ENCODE data around the gene KRT34. TPM values are rescaled to one million over a fixed set of nuclear protein-coding genes. Genes with fewer than 3 reads are reported as not detected.

Gene KRT34
- polyA plus RNA-seq, 1 of the 3 experiments (the other 2 are of a cell fraction): 0.08 TPM

DNA sequence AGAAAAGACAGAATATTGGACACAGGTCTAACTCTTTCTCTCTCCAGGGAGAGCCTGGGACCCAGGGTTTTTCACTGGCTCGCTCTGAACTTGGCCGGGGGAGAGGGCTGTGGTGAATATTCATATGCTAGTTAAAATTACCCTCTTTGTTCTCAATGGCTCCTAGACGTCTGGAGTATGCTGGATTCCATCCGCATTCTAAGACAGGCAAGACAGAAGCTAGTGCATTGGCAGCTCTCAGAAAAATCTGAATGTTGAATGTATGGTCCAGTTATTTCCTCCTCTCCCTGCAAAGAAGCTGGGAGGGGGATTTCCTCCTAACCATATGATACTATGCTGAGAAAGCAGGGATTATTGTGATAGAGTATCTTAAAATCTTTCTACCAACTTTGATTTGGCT is 5.6 kb upstream of the KRT34 start:
- Histone ChIP-seq H2AFZ (ENCODE audit: low read depth) (no peak overlapping the region), H3F3A (replicated peaks; ENCODE audit: insufficient read depth) (no peaks in the 10 kb centered on the region), H3K9ac (no peak overlapping the region), H3K4me2 (no peak overlapping the region), H3K9me2 (no peaks in the 10 kb centered on the region), H3K79me2 (ENCODE audit: insufficient read depth) (no peaks in the 10 kb centered on the region), H3K27ac (ENCODE audit: low read depth in 2 of 2, low read length in 1 of 2) (no peak overlapping the region), H3K27me3 (ENCODE audit: insufficient read depth) (no peaks in the 10 kb centered on the region), H3K4me3 (ENCODE audit: low read depth in 2 of 2, low read length in 1 of 2) (no peak overlapping the region), H3K36me3 (replicated peaks in 1 of 2; ENCODE audit: control insufficient read depth in 1 of 2, insufficient read depth in 2 of 2, low read length in 1 of 2) (no peaks in the 10 kb centered on the region), H3K9me3 (no peaks in the 10 kb centered on the region), H4K20me1 (ENCODE audit: insufficient read depth) (no peaks in the 10 kb centered on the region), H3K4me1 (ENCODE audit: control insufficient read depth in 1 of 2, insufficient read depth in 2 of 2, low read depth in 1 of 2, low read length in 1 of 2) (peaks cover 0 to 4% of the 10 kb centered on the region in 2 experiments; a peak in 1 of 4 replicates)
- DNase-seq: no peak
- ChIA-PET POLR2A (no interaction called here), CTCF (no interaction called here)
- WGBS (ENCODE audit: low lambda C conversion rate): 46% methylated on average over 4 of the region's 4 CpGs
- no peak for TF ChIP-seq GABPA (IDR thresholded peaks at IDR 0.05; ENCODE audit: low read depth)
- TF ChIP-seq, protein P1, sequence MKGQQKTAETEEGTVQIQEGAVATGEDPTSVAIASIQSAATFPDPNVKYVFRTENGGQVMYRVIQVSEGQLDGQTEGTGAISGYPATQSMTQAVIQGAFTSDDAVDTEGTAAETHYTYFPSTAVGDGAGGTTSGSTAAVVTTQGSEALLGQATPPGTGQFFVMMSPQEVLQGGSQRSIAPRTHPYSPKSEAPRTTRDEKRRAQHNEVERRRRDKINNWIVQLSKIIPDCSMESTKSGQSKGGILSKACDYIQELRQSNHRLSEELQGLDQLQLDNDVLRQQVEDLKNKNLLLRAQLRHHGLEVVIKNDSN (IDR thresholded peaks at IDR 0.05; ENCODE audit: borderline replicate concordance, low read depth): no peak
- TF ChIP-seq ELF1 (IDR thresholded peaks at IDR 0.05): no peak
- TF ChIP-seq YY1 (IDR thresholded peaks at IDR 0.05; ENCODE audit: low read depth): no peak
- TF ChIP-seq, protein P2, sequence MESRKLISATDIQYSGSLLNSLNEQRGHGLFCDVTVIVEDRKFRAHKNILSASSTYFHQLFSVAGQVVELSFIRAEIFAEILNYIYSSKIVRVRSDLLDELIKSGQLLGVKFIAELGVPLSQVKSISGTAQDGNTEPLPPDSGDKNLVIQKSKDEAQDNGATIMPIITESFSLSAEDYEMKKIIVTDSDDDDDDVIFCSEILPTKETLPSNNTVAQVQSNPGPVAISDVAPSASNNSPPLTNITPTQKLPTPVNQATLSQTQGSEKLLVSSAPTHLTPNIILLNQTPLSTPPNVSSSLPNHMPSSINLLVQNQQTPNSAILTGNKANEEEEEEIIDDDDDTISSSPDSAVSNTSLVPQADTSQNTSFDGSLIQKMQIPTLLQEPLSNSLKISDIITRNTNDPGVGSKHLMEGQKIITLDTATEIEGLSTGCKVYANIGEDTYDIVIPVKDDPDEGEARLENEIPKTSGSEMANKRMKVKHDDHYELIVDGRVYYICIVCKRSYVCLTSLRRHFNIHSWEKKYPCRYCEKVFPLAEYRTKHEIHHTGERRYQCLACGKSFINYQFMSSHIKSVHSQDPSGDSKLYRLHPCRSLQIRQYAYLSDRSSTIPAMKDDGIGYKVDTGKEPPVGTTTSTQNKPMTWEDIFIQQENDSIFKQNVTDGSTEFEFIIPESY (IDR thresholded peaks at IDR 0.05; ENCODE audit: borderline replicate concordance, low read depth): no peak
- TF ChIP-seq, protein P3, sequence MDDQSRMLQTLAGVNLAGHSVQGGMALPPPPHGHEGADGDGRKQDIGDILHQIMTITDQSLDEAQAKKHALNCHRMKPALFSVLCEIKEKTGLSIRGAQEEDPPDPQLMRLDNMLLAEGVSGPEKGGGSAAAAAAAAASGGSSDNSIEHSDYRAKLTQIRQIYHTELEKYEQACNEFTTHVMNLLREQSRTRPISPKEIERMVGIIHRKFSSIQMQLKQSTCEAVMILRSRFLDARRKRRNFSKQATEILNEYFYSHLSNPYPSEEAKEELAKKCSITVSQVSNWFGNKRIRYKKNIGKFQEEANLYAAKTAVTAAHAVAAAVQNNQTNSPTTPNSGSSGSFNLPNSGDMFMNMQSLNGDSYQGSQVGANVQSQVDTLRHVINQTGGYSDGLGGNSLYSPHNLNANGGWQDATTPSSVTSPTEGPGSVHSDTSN (IDR thresholded peaks at IDR 0.05): no peak
- TF ChIP-seq, protein P4, sequence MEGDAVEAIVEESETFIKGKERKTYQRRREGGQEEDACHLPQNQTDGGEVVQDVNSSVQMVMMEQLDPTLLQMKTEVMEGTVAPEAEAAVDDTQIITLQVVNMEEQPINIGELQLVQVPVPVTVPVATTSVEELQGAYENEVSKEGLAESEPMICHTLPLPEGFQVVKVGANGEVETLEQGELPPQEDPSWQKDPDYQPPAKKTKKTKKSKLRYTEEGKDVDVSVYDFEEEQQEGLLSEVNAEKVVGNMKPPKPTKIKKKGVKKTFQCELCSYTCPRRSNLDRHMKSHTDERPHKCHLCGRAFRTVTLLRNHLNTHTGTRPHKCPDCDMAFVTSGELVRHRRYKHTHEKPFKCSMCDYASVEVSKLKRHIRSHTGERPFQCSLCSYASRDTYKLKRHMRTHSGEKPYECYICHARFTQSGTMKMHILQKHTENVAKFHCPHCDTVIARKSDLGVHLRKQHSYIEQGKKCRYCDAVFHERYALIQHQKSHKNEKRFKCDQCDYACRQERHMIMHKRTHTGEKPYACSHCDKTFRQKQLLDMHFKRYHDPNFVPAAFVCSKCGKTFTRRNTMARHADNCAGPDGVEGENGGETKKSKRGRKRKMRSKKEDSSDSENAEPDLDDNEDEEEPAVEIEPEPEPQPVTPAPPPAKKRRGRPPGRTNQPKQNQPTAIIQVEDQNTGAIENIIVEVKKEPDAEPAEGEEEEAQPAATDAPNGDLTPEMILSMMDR (IDR thresholded peaks at IDR 0.05): no peak
- TF ChIP-seq GATA2 (CRISPR knock-in tag; IDR thresholded peaks at IDR 0.05): no peak
- TF ChIP-seq RFX5 (IDR thresholded peaks at IDR 0.05; ENCODE audit: low read length): no peak
- no peak for TF ChIP-seq TAF1 (IDR thresholded peaks at IDR 0.05; ENCODE audit: borderline replicate concordance, low read depth, low read length)
- TF ChIP-seq TEAD4 (IDR thresholded peaks at IDR 0.05; ENCODE audit: borderline replicate concordance, insufficient read depth): no peak

DNA sequence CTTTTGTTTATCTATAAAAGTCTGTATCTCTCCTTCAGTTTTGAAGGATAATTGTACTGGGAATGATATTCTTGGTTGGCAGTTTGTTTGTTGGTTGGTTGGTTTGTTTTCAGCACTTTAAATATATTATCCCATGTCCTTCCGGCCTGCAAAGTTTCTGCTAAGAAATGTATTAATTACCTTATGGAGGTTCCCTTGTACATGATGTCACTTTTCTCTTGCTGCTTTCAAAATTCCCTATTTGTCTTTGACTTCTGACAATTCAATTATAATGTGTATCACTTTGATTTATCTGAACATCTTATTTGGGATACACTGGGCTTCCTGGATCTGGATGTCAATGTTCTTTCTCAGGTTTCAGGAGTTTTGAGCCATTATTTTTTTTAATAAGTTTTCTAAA is 4.1 kb upstream of the KRT34 start:
- no peak for DNase-seq
- Histone ChIP-seq H3K9ac (no peak overlapping the region), H3K27me3 (ENCODE audit: insufficient read depth) (no peaks in the 10 kb centered on the region), H3F3A (replicated peaks; ENCODE audit: insufficient read depth) (no peaks in the 10 kb centered on the region), H3K4me1 (ENCODE audit: control insufficient read depth in 1 of 2, insufficient read depth in 2 of 2, low read depth in 1 of 2, low read length in 1 of 2) (no peaks in the 10 kb centered on the region; a peak in 1 of 4 replicates), H3K79me2 (ENCODE audit: insufficient read depth) (no peaks in the 10 kb centered on the region), H3K4me2 (no peak overlapping the region), H3K9me2 (no peaks in the 10 kb centered on the region), H2AFZ (ENCODE audit: low read depth) (no peak overlapping the region), H3K4me3 (ENCODE audit: low read depth in 2 of 2, low read length in 1 of 2) (no peak overlapping the region), H4K20me1 (ENCODE audit: insufficient read depth) (no peaks in the 10 kb centered on the region), H3K27ac (ENCODE audit: low read depth in 2 of 2, low read length in 1 of 2) (no peak overlapping the region), H3K9me3 (no peaks in the 10 kb centered on the region), H3K36me3 (replicated peaks in 1 of 2; ENCODE audit: control insufficient read depth in 1 of 2, insufficient read depth in 2 of 2, low read length in 1 of 2) (no peaks in the 10 kb centered on the region)
- CTCF ChIA-PET: no interaction called here
- TF ChIP-seq REST (IDR thresholded peaks at IDR 0.05; ENCODE audit: low read depth, low read length) (no peak), TCF12 (IDR thresholded peaks at IDR 0.05) (no peak), MXI1 (IDR thresholded peaks at IDR 0.05; ENCODE audit: low read depth, low read length) (no peak), FOXM1 (IDR thresholded peaks at IDR 0.05; ENCODE audit: low read depth) (no peak), GATA2 (CRISPR knock-in tag; IDR thresholded peaks at IDR 0.05) (no peak), NRF1 (IDR thresholded peaks at IDR 0.05; ENCODE audit: low read depth, low read length) (no peak), RCOR1 (IDR thresholded peaks at IDR 0.05; ENCODE audit: low read length) (no peak), JUND (IDR thresholded peaks at IDR 0.05) (no peak), TEAD4 (IDR thresholded peaks at IDR 0.05; ENCODE audit: borderline replicate concordance, insufficient read depth) (no peak), CHD2 (IDR thresholded peaks at IDR 0.05; ENCODE audit: low read length, partially characterized antibody) (no peak), MAX (IDR thresholded peaks at IDR 0.05; ENCODE audit: low read depth) (no peak)
- WGBS (ENCODE audit: low lambda C conversion rate): 30% methylated on average over 1 of the region's 1 CpG
- POLR2A ChIA-PET: no interaction called here
